Stomach (tissue), 4 donors: ENCODE data around the gene ATCAY.

Source experiments
- CTCF ChIP-seq, 7 experiments: fragments of 450-650 bp in 4 of 7; fragments of 200-600 bp in 3 of 7; sonication (generic) in 3 of 7; IDR thresholded peaks; one replicate each; pipeline ENCODE4 v1.5.1; 2016 to 2019; ENCODE audit warnings: antibody characterized with exemption in 7 of 7, control low read depth in 2 of 7, mild to moderate bottlenecking in 1 of 7
- POLR2A ChIP-seq, 4 donors: fragments of 450-650 bp; IDR thresholded peaks; one replicate each; pipeline ENCODE4 v1.6.1; 2016; ENCODE audit warnings: antibody characterized with exemption in 4 of 4, control low read depth in 2 of 4, mild to moderate bottlenecking in 1 of 4, moderate library complexity in 1 of 4

- TF ChIP-seq CTCF (IDR thresholded peaks at IDR 0.05) (no peak), POLR2A (IDR thresholded peaks at IDR 0.05) (no peak)
These were observed 69.7 kb downstream of the ATCAY start for GRCh38 chr19:3949997-3950859.
